GM12872 (cell line): Measurements from ENCODE around the gene TPO.
A peak's percentile ranks its signal among the peaks of the same experiment; 100 is the strongest.

Source experiments
- CTCF ChIP-seq: IDR thresholded peaks from 3 replicates; pipeline ENCODE4 v1.5.1; 2011; ENCODE audit warnings: low read depth, mild to moderate bottlenecking, low read length, moderate library complexity; ENCODE audit not compliant: insufficient read depth

The TPO gene

GRCh38 chr2:1540481-1540880, 127.2 kb downstream of the TPO start:
- no peak for TF ChIP-seq CTCF

- no peak for TF ChIP-seq CTCF
Observed at GRCh38 chr2:1541040-1541439, 127.8 kb downstream of the TPO start.

GRCh38 chr2:1541819-1542475, 128.7 kb downstream of the TPO start:
- TF ChIP-seq CTCF, result no peak

- TF ChIP-seq CTCF, result no peak
Observed at GRCh38 chr2:1542971-1543370, 129.7 kb downstream of the TPO start.

- no peak for TF ChIP-seq CTCF
Observed at GRCh38 chr2:1543776-1544477, 130.7 kb downstream of the TPO start.

GRCh38 chr2:1544478-1545069, 131.3 kb downstream of the TPO start:
- TF ChIP-seq CTCF, result no peak

- peak; percentile 73 for TF ChIP-seq CTCF
Observed at GRCh38 chr2:1546023-1546591, 132.8 kb downstream of the TPO start.
